Left colon (tissue), 2 donors: ENCODE results near the gene PTCH1. TPM values are rescaled to one million over a fixed set of nuclear protein-coding genes. Genes with fewer than 3 reads are reported as not detected.

Experiments
- ATAC-seq: fragments of 200-7000 bp; cut with Tn5 transposase; one replicate; pipeline ENCODE4 v1.9.1; 2020; ENCODE audit warnings: mild to moderate bottlenecking, moderate library complexity
- DNase-seq, 2 donors: peaks; one replicate each; pipeline ENCODE4 v3.0.0-alpha.2; 2020
- intact Hi-C, 2 donors: fragments of 100-400 bp; cut with DNase I in 1 of 2; cut with micrococcal nuclease in 1 of 2; formaldehyde crosslinking; loops; one replicate each; pipeline versions ENCODE4 v1.11.2 to v1.14.0; 2022; cut with DNase I, micrococcal nuclease
- total RNA-seq, 2 donors: library from RNA; stranded (reverse); fragmentation: NEBNext Ultra II Directional; extraction: Animal tissue kit (Norgen Biotek cat#: 25700); gene quantifications; one replicate each; pipeline ENCODE4 v1.2.1, GENCODE V29; 2021
- donor health status: DM: no; HTN: no; CAD: no.
- donor health status: DM: yes; HTN: yes; CAD: no.

PTCH1 gene
- total RNA-seq, 2 donors from 2014 or later, result 18.6 to 35.4 TPM

GRCh38 chr9:95429948-95430620 is 86.7 kb downstream of the PTCH1 start:
- DNase-seq (no peak), ATAC-seq (no peak)
- intact Hi-C loops, result no loop called here

DNA sequence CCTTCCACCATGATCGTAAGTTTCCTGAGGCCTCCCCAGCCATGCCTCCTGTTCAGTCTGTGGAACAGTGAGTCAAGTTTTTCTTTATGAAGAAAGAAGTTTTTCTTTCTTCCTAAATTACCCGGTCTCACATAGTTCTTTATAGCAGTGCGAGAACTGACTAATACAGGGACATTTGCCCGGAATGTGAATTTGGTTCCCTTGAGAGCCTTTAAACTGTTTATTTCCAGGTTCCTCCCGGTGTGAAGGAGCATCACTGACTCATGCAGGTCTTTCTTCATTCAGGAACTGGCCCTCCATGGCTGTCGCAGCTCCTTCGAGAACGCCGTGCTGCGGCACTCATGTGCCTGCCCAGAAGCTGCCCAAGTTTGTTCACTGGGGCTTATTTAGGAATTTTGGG is 87.7 kb downstream of the PTCH1 start:
- ATAC-seq (no peak), DNase-seq (no peak)

GRCh38 chr9:95425910-95426551 is 90.7 kb downstream of the PTCH1 start:
- intact Hi-C loops, result no loop called here
- peak; percentile 49 for ATAC-seq
- peak; percentile 41 for DNase-seq

More for the DNA sequence above, 87.7 kb downstream of the PTCH1 start:
- intact Hi-C loops, result no loop called here

GRCh38 chr9:95422650-95423049 is 94.1 kb downstream of the PTCH1 start:
- no peak for ATAC-seq
- intact Hi-C loops, result no loop called here
- no peak for DNase-seq

DNA sequence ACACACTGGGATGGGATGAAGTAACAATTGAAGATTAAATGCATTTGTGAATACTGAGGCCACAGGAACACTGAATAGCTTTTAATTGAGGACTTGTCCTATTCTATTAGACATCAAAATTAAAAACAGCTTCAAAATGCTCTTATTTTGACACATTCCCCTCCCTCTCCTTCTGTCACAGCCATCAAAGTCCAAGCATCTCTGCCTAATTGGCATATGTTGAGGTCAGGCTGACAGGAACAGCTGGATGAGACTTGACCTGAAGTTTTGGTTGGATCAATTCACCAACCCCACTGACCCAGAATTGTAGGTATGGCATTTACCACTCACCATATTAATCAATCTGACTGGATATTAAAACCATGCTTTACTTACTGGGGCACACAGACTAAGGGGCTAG is 96.3 kb downstream of the PTCH1 start:
- intact Hi-C loops, result no loop called here
- ATAC-seq, result no peak
- DNase-seq, result no peak

GRCh38 chr9:95419444-95419843 is 97.3 kb downstream of the PTCH1 start:
- intact Hi-C loops, result no loop called here

GRCh38 chr9:95415158-95415557 is 101.6 kb downstream of the PTCH1 start:
- ATAC-seq, result no peak
- intact Hi-C loops, result no loop called here

More at GRCh38 chr9:95419444-95419843, 97.3 kb downstream of the PTCH1 start:
- DNase-seq (no peak), ATAC-seq (no peak)

DNA sequence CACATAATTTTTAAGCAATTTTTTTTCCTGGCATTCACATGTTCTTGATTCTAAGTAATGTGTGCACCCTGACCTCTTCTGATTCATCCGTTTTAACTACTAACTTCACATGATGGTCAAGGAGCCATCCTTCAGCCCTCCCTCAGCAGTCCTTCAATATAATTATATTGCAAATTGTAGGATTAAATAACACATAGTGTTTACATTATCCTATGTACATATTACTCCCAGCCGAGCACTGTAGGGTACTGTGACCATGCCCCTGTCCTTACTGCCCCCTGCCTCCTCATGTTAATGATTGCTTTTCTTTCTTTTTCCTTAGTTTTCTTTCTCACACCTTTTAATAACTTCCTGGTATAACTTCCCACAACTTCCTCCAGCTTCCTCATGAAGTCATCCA is 103.0 kb downstream of the PTCH1 start:
- no peak for ATAC-seq
- DNase-seq, result no peak
- intact Hi-C loops, result no loop called here

More at GRCh38 chr9:95415158-95415557, 101.6 kb downstream of the PTCH1 start:
- no peak for DNase-seq

DNA sequence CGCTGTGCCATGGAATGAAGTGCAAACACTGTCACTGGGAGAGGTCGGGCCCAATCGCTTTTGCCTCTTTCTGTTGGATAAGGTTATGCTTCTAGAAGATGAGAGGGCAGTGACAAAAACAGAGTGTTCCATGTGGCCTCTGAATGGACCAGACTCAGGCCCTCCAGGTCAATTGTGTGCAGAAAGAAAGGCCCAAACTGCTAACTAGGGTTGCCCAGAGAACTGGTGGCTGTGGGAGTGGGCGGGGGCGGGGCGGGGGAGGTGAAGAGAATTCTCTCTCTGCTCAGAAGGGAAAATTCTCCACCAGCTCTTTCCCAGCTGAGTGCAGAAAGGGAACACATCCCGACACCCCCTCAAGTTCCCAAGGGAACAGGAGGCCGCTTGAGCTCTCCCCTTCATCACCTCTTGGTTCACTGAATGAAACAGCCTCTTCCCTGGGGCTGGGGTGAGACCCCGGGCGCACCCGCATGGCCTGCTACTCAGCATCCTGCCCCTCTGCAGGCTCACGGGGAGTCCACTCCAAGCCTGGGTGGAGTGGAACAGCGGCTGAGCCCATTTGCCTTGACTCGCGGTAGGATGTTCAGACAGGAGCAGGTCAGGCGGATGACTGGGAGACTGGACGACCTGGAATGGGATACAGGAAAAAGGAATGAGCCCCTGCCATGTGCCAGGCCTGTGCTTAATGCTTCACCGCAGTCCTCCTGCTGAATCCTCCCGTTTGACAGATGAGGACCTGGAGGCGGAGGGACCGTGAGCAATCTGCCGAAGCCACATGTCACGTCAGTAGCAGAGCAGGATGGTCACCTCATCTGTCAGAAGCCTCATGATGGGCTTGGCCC is 105.5 kb downstream of the PTCH1 start:
- no peak for ATAC-seq
- no peak for DNase-seq
- intact Hi-C loops, result no loop called here

DNA sequence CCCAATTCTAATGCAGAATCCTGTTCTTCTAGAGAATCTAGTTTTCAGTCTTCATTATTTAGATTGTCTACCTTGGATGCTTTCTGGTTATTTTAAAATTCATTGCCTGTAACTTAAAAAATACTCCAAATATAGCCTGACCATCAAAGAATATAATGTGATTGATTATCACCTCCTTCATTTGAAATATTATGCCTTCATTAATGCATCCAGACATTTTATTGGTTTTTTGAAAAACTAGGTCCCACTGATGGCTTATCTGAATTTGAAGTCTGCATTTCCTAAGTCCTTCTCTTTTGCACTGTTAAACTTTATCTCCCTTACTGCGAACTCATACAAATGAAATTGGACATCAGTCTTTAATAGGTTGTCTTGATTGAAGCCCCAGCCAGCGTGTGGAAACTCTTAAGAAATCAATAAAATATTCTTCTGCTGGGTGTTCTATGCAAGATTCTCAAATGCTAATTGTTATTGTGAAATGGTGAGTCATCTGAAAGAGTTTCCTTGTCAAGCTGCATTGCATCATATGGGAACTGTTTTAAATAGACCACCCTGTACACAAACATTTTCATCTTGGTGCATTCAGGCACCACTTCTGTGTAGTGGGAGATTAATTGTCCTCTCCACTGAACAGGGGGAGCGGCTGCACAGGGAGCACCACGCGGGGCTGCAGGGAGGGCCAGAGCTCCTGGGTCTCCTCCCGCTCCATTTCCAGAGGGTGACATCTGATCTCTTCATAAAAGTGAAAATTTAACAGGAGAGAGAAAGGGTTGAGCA is 106.9 kb downstream of the PTCH1 start:
- ATAC-seq (no peak), DNase-seq (no peak)
- intact Hi-C loops, result no loop called here

DNA sequence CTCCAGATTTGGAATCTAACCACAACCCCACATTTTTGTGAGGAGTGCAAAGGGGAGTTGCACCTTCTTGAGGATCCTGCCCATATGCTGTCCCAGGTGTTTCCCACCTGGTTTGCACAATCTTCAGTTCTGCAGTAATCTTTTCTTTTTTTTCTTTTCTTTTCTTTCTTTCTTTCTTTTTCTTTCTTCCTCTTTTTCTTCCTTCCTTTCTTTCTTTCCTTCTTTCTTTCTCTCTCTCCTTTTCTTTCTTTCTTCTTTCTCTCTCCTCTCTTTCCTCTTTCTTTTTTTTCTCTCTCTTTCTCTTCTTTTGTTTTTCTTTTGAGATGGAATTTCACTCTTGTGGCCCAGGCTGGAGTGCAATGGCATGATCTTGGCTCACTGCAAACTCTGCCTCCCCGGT is 109.2 kb downstream of the PTCH1 start:
- DNase-seq (no peak), ATAC-seq (no peak)
- intact Hi-C loops, result no loop called here

DNA sequence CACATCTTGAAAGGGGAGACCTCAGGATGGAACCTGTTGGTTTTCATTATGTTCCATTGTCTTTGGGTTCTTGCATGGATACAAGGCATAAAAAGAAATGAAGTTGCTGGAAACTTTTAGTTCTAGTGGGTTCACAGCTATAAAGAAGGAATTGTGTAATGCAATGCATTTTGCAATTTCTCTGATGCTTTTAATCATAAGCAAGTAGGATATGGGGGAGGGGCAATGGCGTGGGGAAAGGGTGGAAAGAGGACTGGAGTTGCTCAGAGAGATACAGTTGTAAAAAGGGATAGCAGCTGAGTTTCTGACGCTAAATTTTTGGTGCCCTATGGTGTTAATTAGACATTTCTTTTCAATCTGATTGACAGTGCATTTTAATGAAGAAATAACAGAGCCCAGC is 110.7 kb downstream of the PTCH1 start:
- ATAC-seq (no peak), DNase-seq (no peak)
- intact Hi-C loops, result no loop called here

GRCh38 chr9:95399261-95399660 is 117.5 kb downstream of the PTCH1 start:
- intact Hi-C loops, result no loop called here
- ATAC-seq (no peak), DNase-seq (no peak)

Other genes with a start within 250 kb of the PTCH1 start
- gene FANCC, start 199.3 kb downstream of the PTCH1 start, total RNA-seq, result 10 to 100 TPM; 12.7 to 13.8 TPM